BLaER1 (cell line): ENCODE results near the gene ADPRHL1.

Experiments
- H3K27ac ChIP-seq: shearing (Covaris generic); formaldehyde crosslinking; 2 replicates; pipeline ENCODE4 v1.8.1; 2022
- H3K27me3 ChIP-seq: shearing (Covaris generic); formaldehyde crosslinking; 2 replicates; pipeline ENCODE4 v1.8.1; 2022
- H3K36me3 ChIP-seq: shearing (Covaris generic); formaldehyde crosslinking; 2 replicates; pipeline ENCODE4 v1.8.1; 2022
- H3K4me1 ChIP-seq: shearing (Covaris generic); formaldehyde crosslinking; 2 replicates; pipeline ENCODE4 v1.8.1; 2022
- H3K4me2 ChIP-seq: shearing (Covaris generic); formaldehyde crosslinking; 2 replicates; pipeline ENCODE4 v1.8.1; 2022
- H3K4me3 ChIP-seq: shearing (Covaris generic); formaldehyde crosslinking; 2 replicates; pipeline ENCODE4 v1.8.1; 2022
- H3K9ac ChIP-seq: shearing (Covaris generic); formaldehyde crosslinking; 2 replicates; pipeline ENCODE4 v1.8.1; 2022
- H3K9me3 ChIP-seq: shearing (Covaris generic); formaldehyde crosslinking; 2 replicates; pipeline ENCODE4 v1.8.1; 2022
- H4K20me1 ChIP-seq: shearing (Covaris generic); formaldehyde crosslinking; 2 replicates; pipeline ENCODE4 v1.8.1; 2022
- Cebpa-rat ChIP-seq: shearing (Covaris generic); IDR thresholded peaks from 2 replicates; pipeline ENCODE4 v1.8.1; 2022

Gene ADPRHL1

GRCh38 chr13:113452942-113453901 is at the start of gene ADPRHL1:
TSS of gene ADPRHL1 (minus strand) at chr13:113453488. CDS start at chr13:113453437, 51 bp downstream.
- no peaks in the 10 kb centered on the region for H3K27me3 ChIP-seq
- no peaks in the 10 kb centered on the region for H4K20me1 ChIP-seq
- peak within 1 kb of the TSS; percentile 66 for H3K9ac ChIP-seq
- no peak for TF ChIP-seq Cebpa-rat
- H3K9me3 ChIP-seq, result no peaks in the 10 kb centered on the region
- H3K4me2 ChIP-seq, result peak within 1 kb of the TSS; percentile 94
- peak within 1 kb of the TSS; percentile 82 for H3K27ac ChIP-seq
- H3K4me1 ChIP-seq, result peaks cover 61% of the 10 kb centered on the region
- peaks cover 42% of the 10 kb centered on the region for H3K36me3 ChIP-seq
- no peak within 1 kb of the TSS for H3K4me3 ChIP-seq

GRCh38 chr13:113502686-113503085 is 49.4 kb upstream of the ADPRHL1 start:
- H3K4me3 ChIP-seq, result no peak overlapping the region
- peaks cover under 1% of the 10 kb centered on the region; the same call in 1 of the 2 replicates for H3K9me3 ChIP-seq
- H3K36me3 ChIP-seq, result peaks cover 89% of the 10 kb centered on the region
- no peaks in the 10 kb centered on the region for H3K27me3 ChIP-seq
- H3K27ac ChIP-seq, result no peak overlapping the region
- H3K4me1 ChIP-seq, result peaks cover 38% of the 10 kb centered on the region
- H3K9ac ChIP-seq, result 0 out of 2 replicates have a peak overlapping the region, but pooled peaks have one; percentile 8
- H4K20me1 ChIP-seq, result no peaks in the 10 kb centered on the region
- H3K4me2 ChIP-seq, result no peak overlapping the region
- TF ChIP-seq Cebpa-rat, result no peak

DNA sequence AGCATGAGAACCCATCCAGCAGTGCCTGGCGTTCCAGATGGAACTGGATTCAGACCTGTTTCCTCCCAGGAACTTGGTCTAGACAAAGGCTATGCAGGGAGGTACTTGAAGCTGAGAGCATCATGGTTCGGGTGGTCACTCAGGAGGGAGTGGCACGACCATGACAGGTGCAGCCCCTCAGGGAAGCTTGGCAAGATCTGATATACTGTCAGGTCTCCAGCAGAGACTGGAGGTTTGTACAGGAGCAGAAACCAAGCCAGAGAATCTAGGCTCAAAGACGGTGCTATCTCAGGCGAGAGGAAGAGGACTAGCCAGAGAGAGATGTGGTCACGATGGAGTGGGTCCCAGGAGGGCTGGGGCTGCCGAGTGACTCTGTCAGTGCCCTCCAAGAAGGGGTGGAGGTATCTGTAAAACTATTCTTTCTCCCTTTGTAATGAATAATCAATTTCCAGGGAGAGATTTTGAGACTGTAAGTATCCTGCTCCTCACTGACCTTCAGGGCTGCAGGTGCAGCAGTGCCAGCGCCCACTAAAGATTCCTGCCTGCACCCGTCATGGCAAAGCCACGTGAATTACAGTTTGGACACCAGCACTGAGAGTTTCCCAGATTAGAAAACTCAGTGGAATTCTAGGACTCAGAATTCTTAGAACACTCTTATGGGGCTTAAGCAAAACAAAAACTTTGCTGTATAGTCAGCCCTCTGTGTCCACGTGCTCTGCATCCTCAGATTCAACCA is 47.4 kb upstream of the ADPRHL1 start:
- peaks cover 97% of the 10 kb centered on the region for H3K36me3 ChIP-seq
- no peak overlapping the region for H3K27ac ChIP-seq

DNA sequence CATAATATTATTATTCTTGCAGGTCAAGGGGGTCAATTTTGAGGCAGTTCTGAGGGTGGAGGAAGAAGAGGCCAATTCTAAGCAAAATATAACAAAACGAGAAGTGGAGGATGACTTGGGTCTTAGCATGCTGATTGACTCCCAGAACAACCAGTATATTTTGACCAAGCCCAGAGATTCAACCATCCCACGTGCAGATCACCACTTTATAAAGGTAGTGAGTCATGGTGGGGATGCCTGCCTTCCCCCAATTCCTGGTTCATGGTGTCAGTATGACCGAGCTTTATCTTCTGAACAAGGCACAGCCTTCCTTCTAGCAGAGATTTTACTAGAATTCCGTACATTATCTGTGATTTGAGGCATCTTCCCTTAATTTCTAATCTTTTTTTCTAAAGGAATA is 46.6 kb upstream of the ADPRHL1 start:
- Histone ChIP-seq H3K36me3 (peaks cover 97% of the 10 kb centered on the region), H3K9me3 (peaks cover 15% of the 10 kb centered on the region), H3K4me1 (peaks cover 22% of the 10 kb centered on the region), H4K20me1 (peaks cover 9% of the 10 kb centered on the region), H3K9ac (no peak overlapping the region), H3K4me2 (no peak overlapping the region), H3K4me3 (no peak overlapping the region), H3K27me3 (no peaks in the 10 kb centered on the region), H3K27ac (no peak overlapping the region)
- no peak for TF ChIP-seq Cebpa-rat

More for the DNA sequence above, 47.4 kb upstream of the ADPRHL1 start:
- peaks cover 23% of the 10 kb centered on the region for H3K4me1 ChIP-seq
- TF ChIP-seq Cebpa-rat, result no peak
- no peaks in the 10 kb centered on the region for H3K27me3 ChIP-seq
- H3K4me2 ChIP-seq, result no peak overlapping the region
- H3K9me3 ChIP-seq, result peaks cover 11% of the 10 kb centered on the region
- no peak overlapping the region for H3K4me3 ChIP-seq
- H4K20me1 ChIP-seq, result peaks cover 9% of the 10 kb centered on the region
- 0 out of 2 replicates have a peak overlapping the region, but pooled peaks have one; percentile 5 for H3K9ac ChIP-seq

GRCh38 chr13:113498905-113499304 is 45.6 kb upstream of the ADPRHL1 start:
- no peak overlapping the region for H3K9ac ChIP-seq
- peaks cover 16% of the 10 kb centered on the region for H4K20me1 ChIP-seq
- peaks cover 22% of the 10 kb centered on the region for H3K4me1 ChIP-seq
- peak overlapping the region; percentile 11 for H3K4me2 ChIP-seq
- no peak for TF ChIP-seq Cebpa-rat
- H3K4me3 ChIP-seq, result no peak overlapping the region
- peaks cover 15% of the 10 kb centered on the region for H3K9me3 ChIP-seq
- H3K27me3 ChIP-seq, result no peaks in the 10 kb centered on the region
- H3K27ac ChIP-seq, result no peak overlapping the region
- peaks cover 98% of the 10 kb centered on the region for H3K36me3 ChIP-seq

DNA sequence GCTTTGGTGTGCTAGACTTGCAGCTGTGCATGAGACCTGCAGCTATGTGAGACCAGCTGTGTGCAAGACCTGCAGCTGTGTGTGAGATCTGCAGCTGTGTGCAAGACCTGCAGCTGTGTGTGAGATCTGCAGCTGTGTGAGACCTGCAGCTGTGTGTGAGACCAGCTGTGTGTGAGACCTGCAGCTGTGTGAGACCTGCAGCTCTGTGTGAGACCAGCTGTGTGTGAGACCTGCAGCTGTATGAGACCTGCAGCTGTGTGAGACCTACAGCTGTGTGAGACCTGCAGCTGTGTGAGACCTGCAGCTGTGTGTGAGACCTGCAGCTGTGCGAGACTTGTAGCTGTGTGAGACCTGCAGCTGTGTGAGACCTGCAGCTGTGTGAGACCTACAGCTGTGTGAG is 43.9 kb upstream of the ADPRHL1 start:
- Histone ChIP-seq H3K27ac (no peak overlapping the region), H3K9ac (no peak overlapping the region), H3K9me3 (peaks cover 15% of the 10 kb centered on the region), H3K36me3 (peaks cover 85% of the 10 kb centered on the region), H3K27me3 (no peaks in the 10 kb centered on the region), H3K4me3 (no peak overlapping the region), H3K4me2 (no peak overlapping the region), H4K20me1 (peaks cover 29% of the 10 kb centered on the region), H3K4me1 (peaks cover 38% of the 10 kb centered on the region)
- no peak for TF ChIP-seq Cebpa-rat

DNA sequence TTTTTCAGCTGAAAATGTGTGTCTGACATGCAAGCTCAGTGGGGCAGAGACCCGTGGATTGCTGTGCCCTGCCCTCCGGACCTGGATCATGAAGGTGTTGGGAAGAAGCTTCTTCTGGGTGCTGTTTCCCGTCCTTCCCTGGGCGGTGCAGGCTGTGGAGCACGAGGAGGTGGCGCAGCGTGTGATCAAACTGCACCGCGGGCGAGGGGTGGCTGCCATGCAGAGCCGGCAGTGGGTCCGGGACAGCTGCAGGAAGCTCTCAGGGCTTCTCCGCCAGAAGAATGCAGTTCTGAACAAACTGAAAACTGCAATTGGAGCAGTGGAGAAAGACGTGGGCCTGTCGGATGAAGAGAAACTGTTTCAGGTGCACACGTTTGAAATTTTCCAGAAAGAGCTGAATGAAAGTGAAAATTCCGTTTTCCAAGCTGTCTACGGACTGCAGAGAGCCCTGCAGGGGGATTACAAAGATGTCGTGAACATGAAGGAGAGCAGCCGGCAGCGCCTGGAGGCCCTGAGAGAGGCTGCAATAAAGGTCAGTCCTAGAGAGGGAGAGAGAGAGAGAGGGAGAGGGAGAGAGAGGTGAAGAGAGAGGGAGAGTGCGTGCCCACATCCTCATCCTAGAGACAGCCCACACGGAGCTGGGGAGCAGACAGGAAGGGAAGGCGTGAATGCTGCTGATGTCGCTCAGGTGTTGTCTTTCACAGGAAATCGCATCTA is 42.4 kb upstream of the ADPRHL1 start:
- Histone ChIP-seq H3K4me3 (no peak overlapping the region), H3K4me1 (peaks cover 46% of the 10 kb centered on the region), H3K4me2 (no peak overlapping the region), H3K27me3 (no peaks in the 10 kb centered on the region), H3K9ac (no peak overlapping the region), H3K9me3 (peaks cover 15% of the 10 kb centered on the region), H3K27ac (no peak overlapping the region), H4K20me1 (peaks cover 38% of the 10 kb centered on the region), H3K36me3 (peaks cover 70% of the 10 kb centered on the region)
- no peak for TF ChIP-seq Cebpa-rat

DNA sequence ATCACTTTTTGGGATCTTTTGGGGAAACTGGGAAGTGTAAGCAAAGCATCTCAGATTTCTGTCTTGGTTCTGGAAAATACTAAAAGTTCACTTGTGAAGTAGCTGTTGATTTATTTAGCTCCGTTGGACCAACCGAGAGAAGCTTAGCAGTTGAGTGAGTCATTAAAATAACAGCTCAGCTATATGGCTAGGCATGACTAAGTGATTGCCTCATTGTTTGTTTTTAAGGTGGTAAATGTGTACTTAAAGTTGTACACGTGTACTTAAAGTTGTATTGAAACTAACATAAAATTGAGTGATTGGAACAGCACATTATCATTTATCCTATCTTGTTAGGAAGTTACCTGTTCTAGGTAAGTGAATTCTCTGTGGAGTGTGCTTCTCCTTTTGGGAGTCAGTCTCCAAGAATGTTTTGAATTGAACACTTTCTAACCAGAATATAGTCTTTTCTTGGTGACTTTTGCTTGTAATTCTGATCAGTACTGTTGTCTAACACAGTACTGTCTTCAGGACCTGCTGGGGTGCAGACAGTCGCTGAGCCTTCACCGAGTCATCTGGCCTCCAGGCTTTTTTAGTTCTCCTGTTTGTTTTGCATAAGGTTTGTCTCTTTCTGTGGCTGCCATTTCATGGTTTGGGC is 40.1 kb upstream of the ADPRHL1 start:
- peaks cover 15% of the 10 kb centered on the region for H3K9me3 ChIP-seq
- no peak for TF ChIP-seq Cebpa-rat
- H3K4me1 ChIP-seq, result peaks cover 48% of the 10 kb centered on the region
- H3K4me2 ChIP-seq, result no peak overlapping the region
- H3K27me3 ChIP-seq, result no peaks in the 10 kb centered on the region
- peaks cover 47% of the 10 kb centered on the region for H3K36me3 ChIP-seq
- H3K27ac ChIP-seq, result no peak overlapping the region
- H3K9ac ChIP-seq, result no peak overlapping the region
- H4K20me1 ChIP-seq, result peaks cover 56% of the 10 kb centered on the region
- H3K4me3 ChIP-seq, result no peak overlapping the region

DNA sequence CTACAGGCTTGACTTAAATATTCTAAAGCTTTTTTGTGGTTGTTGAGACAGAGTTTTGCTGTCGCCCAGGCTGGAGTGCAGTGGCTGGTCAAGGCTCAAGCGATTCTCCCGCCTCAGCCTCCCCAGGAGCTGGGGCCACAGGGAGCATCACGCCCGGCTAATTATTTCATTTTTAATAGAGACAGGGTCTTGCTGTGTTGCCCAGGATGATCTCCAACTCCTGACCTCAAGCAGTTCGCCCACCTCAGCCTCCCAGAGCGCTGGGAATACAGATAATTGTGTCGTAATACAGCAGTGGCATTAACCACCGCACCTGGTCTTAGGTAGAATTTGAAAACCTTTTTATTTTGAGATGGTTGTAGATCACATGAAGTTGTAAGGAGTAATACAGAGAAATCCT is 38.7 kb upstream of the ADPRHL1 start:
- Histone ChIP-seq H4K20me1 (peaks cover 63% of the 10 kb centered on the region), H3K27me3 (no peaks in the 10 kb centered on the region), H3K9ac (no peak overlapping the region), H3K4me1 (peaks cover 48% of the 10 kb centered on the region), H3K27ac (no peak overlapping the region), H3K4me3 (peak overlapping the region; percentile 93), H3K9me3 (peaks cover 7% of the 10 kb centered on the region; the same call in 1 of the 2 replicates), H3K4me2 (peak overlapping the region; percentile 95), H3K36me3 (peaks cover 41% of the 10 kb centered on the region)
- TF ChIP-seq Cebpa-rat, result no peak
